Vagina (tissue), 2 donors: ENCODE results near the gene MTHFD1. TPM values are rescaled to one million over a fixed set of nuclear protein-coding genes. Genes with fewer than 3 reads are reported as not detected.

Experiments used
- DNase-seq, 2 donors: peaks; one replicate each; pipeline ENCODE4 v3.0.0-alpha.2; 2017; ENCODE audit errors: extremely low spot score in 2 of 2
- H3K27ac ChIP-seq: fragments of 200-600 bp; sonication (generic); one replicate; pipeline ENCODE4 v1.5.1; 2019
- H3K27me3 ChIP-seq: fragments of 200-600 bp; sonication (generic); one replicate; pipeline ENCODE4 v1.5.1; 2019
- H3K36me3 ChIP-seq, 2 donors: fragments of 200-600 bp; sonication (generic); one replicate each; pipeline ENCODE4 v1.5.1; 2017 to 2019
- H3K4me1 ChIP-seq: fragments of 200-600 bp; sonication (generic); one replicate; pipeline ENCODE4 v1.5.1; 2019
- H3K4me3 ChIP-seq, 2 donors: fragments of 200-600 bp; sonication (generic); 1 replicate in 1 of 2; 2 replicates in 1 of 2; pipeline ENCODE4 v1.5.1; 2016 to 2019
- H3K9me3 ChIP-seq: fragments of 200-600 bp; sonication (generic); one replicate; pipeline ENCODE4 v1.5.1; 2019
- CTCF ChIP-seq, 3 experiments: fragments of 450-650 bp in 2 of 3; fragments of 200-600 bp in 1 of 3; sonication (generic) in 1 of 3; IDR thresholded peaks; one replicate each; pipeline ENCODE4 v1.5.1; 2017 to 2019; ENCODE audit warnings: antibody characterized with exemption in 3 of 3, mild to moderate bottlenecking in 2 of 3, moderate library complexity in 2 of 3
- POLR2A ChIP-seq, 2 donors: fragments of 450-650 bp; IDR thresholded peaks; one replicate each; pipeline ENCODE4 v1.6.1; 2017; ENCODE audit warnings: antibody characterized with exemption in 2 of 2, mild to moderate bottlenecking in 2 of 2, moderate library complexity in 2 of 2
- POLR2AphosphoS5 ChIP-seq, 2 donors: sonication (generic); formaldehyde crosslinking; IDR thresholded peaks; one replicate each; pipeline ENCODE4 v1.9.0; 2017; ENCODE audit warnings: antibody characterized with exemption in 2 of 2, mild to moderate bottlenecking in 2 of 2, low read depth in 1 of 2; ENCODE audit not compliant: insufficient read depth in 1 of 2
- intact Hi-C: fragments of 100-400 bp; cut with DNase I; formaldehyde crosslinking; loops from one replicate; pipeline ENCODE4 v1.15.1; 2023
- total RNA-seq: library from RNA; depleted of rRNA; stranded (reverse); fragments of >200 nt; gene quantifications from one replicate; pipeline ENCODE4 v1.2.3, GENCODE V29; 2016

Gene MTHFD1
- total RNA-seq, 1 donor from 2014 or later = 40.3 TPM

- no peaks in the 10 kb centered on the region for H3K9me3 ChIP-seq
- H3K4me3 ChIP-seq = no peak overlapping the region
- peaks cover 0 to 49% of the 10 kb centered on the region in 2 donors for H3K36me3 ChIP-seq
- no peaks in the 10 kb centered on the region for H3K4me1 ChIP-seq
- no peak for TF ChIP-seq CTCF (IDR thresholded peaks at IDR 0.05)
- no peak for TF ChIP-seq POLR2AphosphoS5 (IDR thresholded peaks at IDR 0.05; ENCODE audit: insufficient read depth in 1 of 2, low read depth in 1 of 2)
- TF ChIP-seq POLR2A (IDR thresholded peaks at IDR 0.05) = no peak
- no peak for DNase-seq
- H3K27me3 ChIP-seq = no peaks in the 10 kb centered on the region
- intact Hi-C loops = no loop called here
- H3K27ac ChIP-seq = no peak overlapping the region
Observed at GRCh38 chr14:64416348-64416932, 28.3 kb downstream of the MTHFD1 start.

GRCh38 chr14:64417055-64417770, 29.1 kb downstream of the MTHFD1 start:
- no peaks in the 10 kb centered on the region for H3K9me3 ChIP-seq
- H3K27me3 ChIP-seq = no peaks in the 10 kb centered on the region
- intact Hi-C loops = no loop called here
- no peak overlapping the region for H3K27ac ChIP-seq
- H3K4me3 ChIP-seq = no peak overlapping the region
- DNase-seq = no peak
- H3K36me3 ChIP-seq = peaks cover 0 to 55% of the 10 kb centered on the region in 2 donors
- TF ChIP-seq CTCF (IDR thresholded peaks at IDR 0.05) (no peak), POLR2A (IDR thresholded peaks at IDR 0.05) (no peak), POLR2AphosphoS5 (IDR thresholded peaks at IDR 0.05; ENCODE audit: insufficient read depth in 1 of 2, low read depth in 1 of 2) (no peak)
- no peaks in the 10 kb centered on the region for H3K4me1 ChIP-seq

- intact Hi-C loops = no loop called here
- no peak for TF ChIP-seq POLR2AphosphoS5 (IDR thresholded peaks at IDR 0.05; ENCODE audit: insufficient read depth in 1 of 2, low read depth in 1 of 2)
- no peak for TF ChIP-seq POLR2A (IDR thresholded peaks at IDR 0.05)
- TF ChIP-seq CTCF (IDR thresholded peaks at IDR 0.05) = no peak
- no peak overlapping the region for H3K4me3 ChIP-seq
- H3K9me3 ChIP-seq = no peaks in the 10 kb centered on the region
- peaks cover 0 to 55% of the 10 kb centered on the region in 2 donors for H3K36me3 ChIP-seq
- no peaks in the 10 kb centered on the region for H3K27me3 ChIP-seq
- no peaks in the 10 kb centered on the region for H3K4me1 ChIP-seq
- no peak for DNase-seq
- H3K27ac ChIP-seq = no peak overlapping the region
Observed at GRCh38 chr14:64417771-64418125, 29.6 kb downstream of the MTHFD1 start.

GRCh38 chr14:64419003-64419402, 30.9 kb downstream of the MTHFD1 start:
- no peak overlapping the region for H3K4me3 ChIP-seq

More at GRCh38 chr14:64419003-64419402, 30.9 kb downstream of the MTHFD1 start:
- intact Hi-C loops = no loop called here
- peaks cover 0 to 52% of the 10 kb centered on the region in 2 donors for H3K36me3 ChIP-seq
- no peak for DNase-seq
- no peak for TF ChIP-seq CTCF (IDR thresholded peaks at IDR 0.05)
- no peak for TF ChIP-seq POLR2AphosphoS5 (IDR thresholded peaks at IDR 0.05; ENCODE audit: insufficient read depth in 1 of 2, low read depth in 1 of 2)
- TF ChIP-seq POLR2A (IDR thresholded peaks at IDR 0.05) = no peak
- no peaks in the 10 kb centered on the region for H3K4me1 ChIP-seq
- no peak overlapping the region for H3K27ac ChIP-seq
- no peaks in the 10 kb centered on the region for H3K27me3 ChIP-seq
- no peaks in the 10 kb centered on the region for H3K9me3 ChIP-seq
